H1 (cell line): Measurements from ENCODE around the gene FIS1.
"Not testable (repeated sequence)": the region's sequence is repeated elsewhere in the genome, so short reads cannot be mapped to it uniquely, and the experiment has no call there.

Source experiments
- MAX ChIP-seq: IDR thresholded peaks from 2 replicates; pipeline ENCODE4 v1.6.1; 2012; ENCODE audit warnings: inconsistent platforms
- POLR2A ChIP-seq, 2 experiments: IDR thresholded peaks; 1 replicate in 1 of 2; 2 replicates in 1 of 2; pipeline ENCODE4 v1.6.1; 2011; ENCODE audit warnings: low read depth in 2 of 2, low read length in 2 of 2, mild to moderate bottlenecking in 2 of 2; ENCODE audit errors: control extremely low read depth in 1 of 2

- TF ChIP-seq POLR2A (IDR thresholded peaks at IDR 0.05; ENCODE audit: control extremely low read depth in 1 of 2, low read depth in 2 of 2, low read length in 2 of 2); MAX: not testable (repeated sequence)
These were observed 44.8 kb upstream of the FIS1 start for GRCh38 chr7:101289687-101290086.
